ENCODE data around the gene METRNL.
"Not testable (repeated sequence)": the region's sequence is repeated elsewhere in the genome, so short reads cannot be mapped to it uniquely, and the experiment has no call there.

METRNL gene

DNA sequence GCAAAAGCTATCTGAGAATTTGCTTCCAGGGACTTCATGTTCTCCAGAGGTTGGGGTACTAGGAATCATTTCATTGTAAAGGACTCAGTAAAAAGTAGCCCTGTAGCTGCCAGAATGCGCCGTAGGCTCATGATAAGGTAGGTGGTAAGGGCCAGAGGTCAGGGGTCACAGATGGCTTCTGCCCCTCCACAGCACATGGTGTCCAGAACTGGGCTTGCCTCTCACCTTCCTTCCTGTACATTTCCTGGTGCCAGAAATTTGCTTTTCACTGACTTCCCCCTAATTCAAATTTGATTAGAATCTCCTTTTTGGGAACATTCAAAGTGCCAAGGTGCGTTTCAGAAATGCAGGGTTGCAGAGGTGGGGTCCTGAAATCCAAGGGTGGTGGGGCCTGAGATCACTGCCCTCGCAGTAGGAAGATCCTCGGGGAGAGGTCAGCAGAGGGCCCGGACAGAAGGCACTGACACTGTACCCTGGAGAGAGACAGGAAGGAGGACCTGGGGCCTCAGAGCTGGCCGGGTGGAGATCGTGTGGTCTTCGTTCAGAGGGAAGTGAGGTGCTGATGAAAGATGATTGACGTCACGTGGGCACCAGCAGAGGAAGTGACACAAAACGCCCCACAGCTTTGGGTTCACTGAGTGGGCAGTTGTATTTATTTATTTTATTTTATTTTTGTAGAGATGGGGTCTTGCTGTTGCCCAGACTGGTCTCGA, 25.5 kb upstream of the METRNL start:
- Histone ChIP-seq H3K4me1 (ENCODE audit: control insufficient read depth, insufficient read depth, low read length) (no peaks in the 10 kb centered on the region), H3K4me3 (ENCODE audit: low read depth, low read length) (no peak overlapping the region), H3K27me3 (ENCODE audit: control insufficient read depth, insufficient read depth, low read length) (no peaks in the 10 kb centered on the region), H3K9ac (ENCODE audit: low read depth, low read length) (no peak overlapping the region), H3K9me3 (ENCODE audit: control insufficient read depth, insufficient read depth, low read length) (no peaks in the 10 kb centered on the region), H3K36me3 (ENCODE audit: control insufficient read depth, insufficient read depth, low read length) (no peaks in the 10 kb centered on the region)

DNA sequence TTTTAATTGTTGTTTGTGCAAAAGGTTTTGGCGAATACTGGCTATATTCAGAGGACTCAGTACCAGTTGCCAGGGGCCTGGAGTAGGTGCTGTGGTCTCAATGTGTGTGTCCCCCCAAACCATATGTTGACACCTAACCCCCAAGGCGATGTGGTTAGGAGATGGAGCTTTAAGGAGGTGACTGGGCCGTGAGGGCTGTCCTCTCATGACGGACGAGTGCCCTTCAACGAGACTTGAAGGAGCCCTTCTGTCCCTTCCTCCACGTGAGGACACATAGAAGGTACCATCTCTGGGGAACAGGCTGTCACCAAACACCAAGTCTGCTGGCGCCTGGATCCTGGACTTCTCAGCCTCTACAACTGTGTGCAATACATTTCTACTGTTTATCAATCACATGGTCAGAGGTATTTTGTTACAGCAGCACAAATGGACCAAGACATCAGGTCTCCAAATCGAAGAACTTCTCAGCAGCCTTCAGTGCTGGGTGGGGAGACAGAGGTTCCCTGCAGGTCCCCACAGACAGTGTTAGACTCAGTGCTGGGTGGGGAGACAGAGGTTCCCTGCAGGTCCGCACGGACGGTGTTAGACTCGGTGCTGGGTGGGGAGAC, 24.8 kb upstream of the METRNL start:
- no peaks in the 10 kb centered on the region for H3K4me1 ChIP-seq (ENCODE audit: control insufficient read depth, insufficient read depth, low read length)
- no peak overlapping the region for H3K9ac ChIP-seq (ENCODE audit: low read depth, low read length)
- no peaks in the 10 kb centered on the region for H3K9me3 ChIP-seq (ENCODE audit: control insufficient read depth, insufficient read depth, low read length)
- H3K4me3 ChIP-seq (ENCODE audit: low read depth, low read length) = no peak overlapping the region
- H3K36me3 ChIP-seq (ENCODE audit: control insufficient read depth, insufficient read depth, low read length) = no peaks in the 10 kb centered on the region
- H3K27me3 ChIP-seq (ENCODE audit: control insufficient read depth, insufficient read depth, low read length) = no peaks in the 10 kb centered on the region

DNA sequence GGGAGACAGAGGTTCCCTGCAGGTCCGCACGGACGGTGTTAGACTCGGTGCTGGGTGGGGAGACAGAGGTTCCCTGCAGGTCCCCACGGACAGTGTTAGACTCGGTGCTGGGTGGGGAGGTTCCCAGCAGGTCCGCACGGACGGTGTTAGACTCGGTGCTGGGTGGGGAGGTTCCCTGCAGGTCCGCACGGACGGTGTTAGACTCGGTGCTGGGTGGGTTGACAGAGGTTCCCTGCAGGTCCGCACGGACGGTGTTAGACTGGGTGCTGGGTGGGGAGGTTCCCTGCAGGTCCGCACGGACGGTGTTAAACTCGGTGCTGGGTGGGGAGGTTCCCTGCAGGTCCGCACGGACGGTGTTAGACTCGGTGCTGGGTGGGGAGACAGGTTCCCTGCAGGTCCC, 24.2 kb upstream of the METRNL start:
- not testable (repeated sequence) for H3K9me3 ChIP-seq (ENCODE audit: control insufficient read depth, insufficient read depth, low read length); H3K27me3 ChIP-seq (ENCODE audit: control insufficient read depth, insufficient read depth, low read length); H3K9ac ChIP-seq (ENCODE audit: low read depth, low read length); H3K36me3 ChIP-seq (ENCODE audit: control insufficient read depth, insufficient read depth, low read length); H3K4me1 ChIP-seq (ENCODE audit: control insufficient read depth, insufficient read depth, low read length); H3K4me3 ChIP-seq (ENCODE audit: low read depth, low read length)

DNA sequence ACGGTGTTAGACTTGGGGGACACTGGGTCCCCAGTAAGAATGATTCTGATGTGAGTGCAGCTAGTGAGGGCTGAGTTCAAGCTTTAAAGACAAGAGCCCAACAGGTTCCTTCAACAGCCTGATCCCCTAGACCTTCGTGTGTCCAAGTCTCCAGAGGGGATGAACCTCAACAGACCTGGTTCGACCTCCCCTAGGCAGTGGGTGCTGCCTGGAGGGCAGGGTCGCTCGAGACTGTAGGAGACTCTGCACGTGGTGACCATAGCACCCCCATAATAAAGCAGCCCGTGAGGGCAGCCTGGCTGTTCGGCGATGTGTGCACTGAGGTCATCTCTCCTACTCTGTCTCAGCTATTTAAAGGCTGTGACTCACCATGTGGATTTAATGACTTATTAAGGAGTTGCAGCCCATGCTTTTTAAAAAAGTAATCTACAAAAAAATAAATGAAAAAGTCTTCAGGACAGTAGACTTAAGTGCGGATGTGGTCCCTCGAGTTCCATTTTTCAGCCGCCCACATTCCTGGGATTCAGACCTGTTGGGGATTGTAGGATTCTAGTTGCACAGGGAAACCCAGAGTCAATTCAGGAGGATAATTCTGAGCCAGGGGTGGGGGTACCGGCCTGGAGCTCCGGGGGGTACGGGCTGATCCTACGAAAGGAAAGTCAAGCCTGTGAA, 23.4 kb upstream of the METRNL start:
- Histone ChIP-seq H3K4me1 (ENCODE audit: control insufficient read depth, insufficient read depth, low read length) (no peaks in the 10 kb centered on the region), H3K27me3 (ENCODE audit: control insufficient read depth, insufficient read depth, low read length) (no peaks in the 10 kb centered on the region), H3K4me3 (ENCODE audit: low read depth, low read length) (no peak overlapping the region), H3K36me3 (ENCODE audit: control insufficient read depth, insufficient read depth, low read length) (no peaks in the 10 kb centered on the region), H3K9ac (ENCODE audit: low read depth, low read length) (no peak overlapping the region), H3K9me3 (ENCODE audit: control insufficient read depth, insufficient read depth, low read length) (no peaks in the 10 kb centered on the region)

DNA sequence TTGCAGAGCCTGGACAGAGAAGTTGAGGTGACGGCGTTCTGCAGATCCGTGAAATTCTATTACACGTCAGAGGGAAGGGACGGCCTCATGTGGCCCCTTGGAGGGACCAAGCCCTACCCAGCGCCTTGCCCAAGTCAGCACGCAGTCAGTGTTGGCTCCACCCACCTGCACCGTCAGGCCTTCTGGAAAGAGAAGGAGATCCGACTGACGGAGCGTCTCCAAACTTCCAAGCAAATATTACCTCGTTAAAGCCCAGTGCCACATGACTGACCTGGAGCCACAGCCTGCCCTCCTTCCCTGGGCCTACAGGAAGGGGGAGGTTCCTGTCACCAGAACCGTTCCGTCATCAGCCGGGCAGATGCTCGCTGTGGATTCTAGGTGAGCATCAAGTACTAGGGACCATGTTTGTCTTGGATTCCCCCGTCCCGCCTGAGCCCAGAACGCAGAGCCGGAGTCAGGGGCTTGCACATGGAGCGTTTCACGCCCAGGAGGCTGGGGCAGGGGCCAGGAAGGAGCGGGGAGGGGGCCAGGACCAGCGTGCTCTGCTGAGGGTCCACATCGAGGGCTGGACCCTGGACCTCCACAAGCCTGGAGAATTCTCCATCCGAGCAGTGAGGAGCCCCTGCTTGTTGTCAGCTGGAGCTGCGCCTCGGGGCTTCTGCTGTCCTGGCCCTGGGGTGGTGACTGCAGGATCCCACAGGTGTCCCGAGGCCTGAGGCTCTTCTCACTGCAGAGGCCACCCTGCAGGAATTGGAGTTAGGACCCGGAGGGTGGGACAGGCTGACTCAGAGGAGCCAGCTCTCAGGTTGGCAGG, 22.6 kb upstream of the METRNL start:
- H3K36me3 ChIP-seq (ENCODE audit: control insufficient read depth, insufficient read depth, low read length) = no peaks in the 10 kb centered on the region
- H3K4me1 ChIP-seq (ENCODE audit: control insufficient read depth, insufficient read depth, low read length) = no peaks in the 10 kb centered on the region
- no peaks in the 10 kb centered on the region for H3K9me3 ChIP-seq (ENCODE audit: control insufficient read depth, insufficient read depth, low read length)
- H3K9ac ChIP-seq (ENCODE audit: low read depth, low read length) = no peak overlapping the region
- H3K27me3 ChIP-seq (ENCODE audit: control insufficient read depth, insufficient read depth, low read length) = no peaks in the 10 kb centered on the region
- no peak overlapping the region for H3K4me3 ChIP-seq (ENCODE audit: low read depth, low read length)

DNA sequence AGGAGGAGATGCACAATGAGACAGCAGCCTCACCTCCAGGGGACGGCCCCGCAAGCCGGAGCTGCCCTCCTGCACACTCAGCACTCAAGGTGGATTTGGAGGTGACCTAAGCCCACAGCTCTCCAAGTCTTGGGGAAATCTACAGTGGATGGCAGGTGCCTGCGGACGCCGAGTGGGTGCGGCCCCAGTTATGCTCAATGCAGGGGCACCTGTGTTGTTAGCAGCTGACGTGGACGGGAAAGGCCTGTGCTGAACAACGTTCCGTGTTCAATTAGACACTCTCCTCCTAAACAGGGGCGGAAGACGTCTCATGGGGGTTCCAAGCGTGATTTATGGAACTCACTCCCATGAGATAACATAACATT, 22.0 kb upstream of the METRNL start:
- H3K4me3 ChIP-seq (ENCODE audit: low read depth, low read length) = no peak overlapping the region
- H3K27me3 ChIP-seq (ENCODE audit: control insufficient read depth, insufficient read depth, low read length) = no peaks in the 10 kb centered on the region
- no peaks in the 10 kb centered on the region for H3K36me3 ChIP-seq (ENCODE audit: control insufficient read depth, insufficient read depth, low read length)
- H3K9ac ChIP-seq (ENCODE audit: low read depth, low read length) = no peak overlapping the region
- no peaks in the 10 kb centered on the region for H3K9me3 ChIP-seq (ENCODE audit: control insufficient read depth, insufficient read depth, low read length)
- no peaks in the 10 kb centered on the region for H3K4me1 ChIP-seq (ENCODE audit: control insufficient read depth, insufficient read depth, low read length)

DNA sequence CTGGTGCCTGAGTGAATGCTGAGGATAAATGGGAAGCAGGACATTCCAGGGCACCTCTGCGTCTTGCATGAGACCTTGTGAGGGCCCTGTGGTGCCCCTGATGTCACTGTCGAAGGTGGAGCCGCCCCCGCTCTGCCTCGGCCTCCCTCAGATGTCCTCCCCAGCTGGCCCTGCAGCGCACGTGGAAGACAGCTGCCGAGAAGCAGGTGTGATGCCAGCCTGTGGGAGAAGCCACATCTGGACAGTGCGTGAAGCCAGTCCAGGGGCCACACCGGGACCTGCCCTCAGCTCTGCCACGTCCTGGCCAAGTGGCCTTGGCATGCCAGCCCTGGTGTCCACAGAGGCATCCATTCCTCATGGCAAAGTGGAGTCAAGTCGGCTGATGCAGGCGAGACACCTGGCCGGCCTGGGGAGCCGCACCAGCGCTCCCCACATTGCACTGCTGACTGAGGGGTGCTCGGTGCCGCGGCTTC, 21.6 kb upstream of the METRNL start:
- no peak overlapping the region for H3K9ac ChIP-seq (ENCODE audit: low read depth, low read length)
- H3K9me3 ChIP-seq (ENCODE audit: control insufficient read depth, insufficient read depth, low read length) = no peaks in the 10 kb centered on the region
- no peak overlapping the region for H3K4me3 ChIP-seq (ENCODE audit: low read depth, low read length)
- no peaks in the 10 kb centered on the region for H3K36me3 ChIP-seq (ENCODE audit: control insufficient read depth, insufficient read depth, low read length)
- H3K4me1 ChIP-seq (ENCODE audit: control insufficient read depth, insufficient read depth, low read length) = no peaks in the 10 kb centered on the region
- no peaks in the 10 kb centered on the region for H3K27me3 ChIP-seq (ENCODE audit: control insufficient read depth, insufficient read depth, low read length)

DNA sequence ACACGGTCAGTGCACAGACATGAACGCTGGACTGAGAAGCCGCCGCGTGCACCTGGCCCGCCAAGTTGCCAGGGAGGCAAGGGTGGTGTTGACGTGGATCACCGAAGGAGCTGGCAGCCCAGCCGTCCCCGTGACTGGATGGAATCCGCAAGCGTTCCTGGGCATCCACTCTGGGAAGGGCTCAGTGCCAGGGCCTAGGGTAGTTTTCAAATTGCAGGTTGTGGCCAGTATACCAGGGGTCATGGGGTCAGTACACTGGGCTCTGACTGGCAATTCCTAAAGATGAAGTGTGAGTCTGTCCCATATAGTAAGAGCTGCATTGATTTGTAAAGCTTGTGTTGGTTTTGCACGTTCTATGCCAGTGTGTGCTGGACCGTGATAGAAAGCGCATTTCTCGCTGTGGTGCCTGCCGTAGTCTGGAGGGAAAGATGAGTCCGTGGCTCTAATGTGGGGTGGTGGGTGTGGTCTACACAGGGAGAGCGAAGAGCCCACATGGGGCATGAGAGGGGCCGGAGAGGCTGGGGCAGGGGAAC, 21.1 kb upstream of the METRNL start:
- H3K36me3 ChIP-seq (ENCODE audit: control insufficient read depth, insufficient read depth, low read length) = no peaks in the 10 kb centered on the region
- no peaks in the 10 kb centered on the region for H3K9me3 ChIP-seq (ENCODE audit: control insufficient read depth, insufficient read depth, low read length)
- H3K27me3 ChIP-seq (ENCODE audit: control insufficient read depth, insufficient read depth, low read length) = no peaks in the 10 kb centered on the region
- no peaks in the 10 kb centered on the region for H3K4me1 ChIP-seq (ENCODE audit: control insufficient read depth, insufficient read depth, low read length)
- no peak overlapping the region for H3K4me3 ChIP-seq (ENCODE audit: low read depth, low read length)
- H3K9ac ChIP-seq (ENCODE audit: low read depth, low read length) = no peak overlapping the region

DNA sequence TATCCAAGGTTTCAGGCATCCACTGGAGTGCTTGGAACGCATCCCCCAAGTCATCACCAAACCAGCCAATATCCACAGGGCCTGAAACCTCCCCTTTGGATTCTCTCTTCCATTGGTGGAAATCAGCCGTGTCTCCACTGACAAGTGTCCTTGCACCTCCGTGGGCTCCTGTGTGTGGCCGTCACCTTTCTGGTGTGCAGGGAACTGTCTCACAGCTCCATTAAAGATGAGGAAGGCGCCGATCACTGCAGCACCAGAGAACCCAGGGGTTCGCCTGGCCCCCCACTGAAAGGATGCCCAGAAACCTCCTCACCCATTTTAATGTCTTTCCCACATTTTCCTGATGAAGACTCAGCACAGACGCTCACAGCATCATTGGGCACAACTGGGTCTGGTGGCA, 17.8 kb upstream of the METRNL start:
- Histone ChIP-seq H3K27me3 (ENCODE audit: control insufficient read depth, insufficient read depth, low read length) (no peaks in the 10 kb centered on the region), H3K9ac (ENCODE audit: low read depth, low read length) (no peak overlapping the region), H3K4me3 (ENCODE audit: low read depth, low read length) (no peak overlapping the region), H3K4me1 (ENCODE audit: control insufficient read depth, insufficient read depth, low read length) (no peaks in the 10 kb centered on the region), H3K9me3 (ENCODE audit: control insufficient read depth, insufficient read depth, low read length) (no peaks in the 10 kb centered on the region), H3K36me3 (ENCODE audit: control insufficient read depth, insufficient read depth, low read length) (no peaks in the 10 kb centered on the region)

DNA sequence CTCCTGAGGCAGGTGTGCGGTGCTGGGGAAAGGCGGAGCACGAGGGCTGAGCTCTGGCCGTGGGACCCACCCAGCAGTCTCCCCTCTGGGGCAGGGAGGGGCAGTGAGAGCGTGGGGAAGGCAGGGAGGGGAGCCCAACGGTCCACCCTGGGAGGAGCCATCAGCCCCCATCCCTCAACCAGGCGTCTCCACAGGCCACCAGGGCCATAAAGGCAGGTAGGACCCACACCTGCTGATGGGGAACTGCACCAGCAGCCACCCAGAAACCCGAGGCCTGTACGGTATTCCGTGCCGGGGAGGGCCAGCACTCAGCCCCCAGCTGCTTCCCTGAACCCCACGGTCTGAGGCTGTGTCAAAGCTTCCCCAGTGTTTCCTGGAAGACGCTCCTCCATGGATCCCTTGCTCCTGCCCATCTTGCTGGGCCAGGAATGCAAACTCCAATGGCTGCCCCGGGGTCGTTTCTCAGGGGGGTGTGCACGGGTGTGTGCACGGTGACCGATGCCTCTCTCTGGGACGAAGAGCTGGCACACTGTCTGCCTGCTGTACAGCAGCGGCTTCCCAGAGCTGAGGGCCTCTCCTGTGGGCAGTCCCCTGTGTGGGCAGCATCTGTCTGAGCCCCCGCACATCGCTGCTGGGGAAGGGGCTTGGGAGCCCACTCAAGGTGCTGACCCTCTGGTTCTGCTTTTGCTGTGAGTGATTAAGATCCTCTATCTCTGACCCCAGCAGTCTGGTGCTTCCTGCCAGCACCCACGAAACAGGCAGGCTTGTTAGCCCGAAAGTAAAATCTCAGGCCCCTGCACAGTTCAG, 17.2 kb upstream of the METRNL start:
- Histone ChIP-seq H3K9me3 (ENCODE audit: control insufficient read depth, insufficient read depth, low read length) (no peaks in the 10 kb centered on the region), H3K27me3 (ENCODE audit: control insufficient read depth, insufficient read depth, low read length) (no peaks in the 10 kb centered on the region), H3K9ac (ENCODE audit: low read depth, low read length) (no peak overlapping the region), H3K36me3 (ENCODE audit: control insufficient read depth, insufficient read depth, low read length) (no peaks in the 10 kb centered on the region), H3K4me3 (ENCODE audit: low read depth, low read length) (no peak overlapping the region), H3K4me1 (ENCODE audit: control insufficient read depth, insufficient read depth, low read length) (no peaks in the 10 kb centered on the region)

Data from iPS-15b (cell line).